Measurements from ENCODE around the gene ZBTB38. TPM values are rescaled to one million over a fixed set of nuclear protein-coding genes. Genes with fewer than 3 reads are reported as not detected.

Gene ZBTB38
- total RNA-seq, 2 experiments from 2014 or later = 27.8 to 29.6 TPM

Other genes with a start within 250 kb of the ZBTB38 start
- gene PXYLP1, start 136.7 kb upstream of the ZBTB38 start, total RNA-seq = 10 to 100 TPM; 15.0 to 16.5 TPM
- 10 to 100 TPM; 56.8 to 60.2 TPM for gene RASA2, start 118.5 kb downstream of the ZBTB38 start, total RNA-seq

Measured in activated CD8-positive, alpha-beta T cell treated with anti-CD3 and anti-CD28 coated beads, Interleukin-2, amount 10 ng/mL, durations not matched to agents 7 days and 5 days (primary cell).